ES-I3 (cell line): ENCODE results near the gene RFNG.

Experiments
- H3K36me3 ChIP-seq: 2 replicates; pipeline ENCODE4 v1.6.1; 2013; ENCODE audit warnings: mild to moderate bottlenecking, low read length, control low read depth, moderate library complexity; ENCODE audit not compliant: insufficient read depth
- H3K4me1 ChIP-seq: 2 replicates; pipeline ENCODE4 v1.6.1; 2013; ENCODE audit warnings: mild to moderate bottlenecking, control low read depth, low read length; ENCODE audit not compliant: insufficient read depth
- H3K9ac ChIP-seq: 2 replicates; pipeline ENCODE4 v1.6.1; 2013; ENCODE audit warnings: low read depth, mild to moderate bottlenecking, low read length, moderate library complexity
- H3K9me3 ChIP-seq: 2 replicates; pipeline ENCODE4 v1.6.1; 2013; ENCODE audit warnings: mild to moderate bottlenecking, low read length, moderate library complexity; ENCODE audit not compliant: control insufficient read depth, insufficient read depth

Gene RFNG

DNA sequence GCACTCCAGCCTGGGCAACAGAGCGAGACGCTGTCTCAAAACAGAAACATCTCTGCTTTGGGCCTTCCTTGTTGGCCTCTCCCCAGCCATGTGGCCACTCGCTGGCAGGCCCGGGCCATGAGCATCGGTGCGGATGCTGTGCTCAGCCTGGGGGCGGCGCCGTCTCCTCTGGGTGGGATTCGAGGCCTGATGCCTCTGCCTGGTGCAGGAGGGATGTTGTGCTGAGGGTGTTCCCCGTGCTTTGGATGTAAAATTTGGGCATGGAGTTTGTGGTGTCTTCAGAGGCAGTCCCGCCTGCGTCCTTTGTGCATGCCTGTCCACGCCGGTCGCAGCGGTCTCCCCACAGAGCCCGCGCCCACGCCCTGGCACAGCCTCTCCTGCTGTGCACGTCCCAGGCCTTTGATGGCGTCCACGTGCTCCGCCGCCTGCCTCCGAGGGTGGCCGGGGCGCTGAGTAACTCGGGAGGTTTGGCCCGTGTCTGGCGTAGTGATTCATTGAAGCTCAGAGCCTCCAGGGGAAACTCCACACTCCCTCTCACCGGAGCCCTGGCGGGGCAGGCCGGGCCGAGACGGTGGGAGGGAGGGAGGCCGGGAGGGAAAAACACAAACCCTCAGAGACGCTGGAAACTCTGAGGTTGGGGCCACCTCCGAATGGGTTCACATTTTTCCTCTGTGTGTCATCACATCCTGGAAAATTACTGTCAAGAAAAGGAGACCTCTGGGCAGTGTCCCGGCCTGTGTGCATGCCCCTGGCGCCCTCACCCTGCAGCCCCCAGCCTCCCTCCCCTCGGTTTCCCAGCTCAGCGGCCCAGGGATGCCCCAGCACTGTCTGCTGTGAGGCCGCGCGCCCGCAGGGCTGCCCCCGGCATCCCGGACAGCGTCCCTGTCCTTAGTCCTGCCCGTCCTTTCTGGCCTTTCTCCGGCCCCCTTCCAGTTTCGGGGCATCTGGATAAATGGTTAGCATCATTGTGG is 47.9 kb downstream of the RFNG start:
- H3K36me3 ChIP-seq, result no peaks in the 10 kb centered on the region
- H3K9ac ChIP-seq, result no peak overlapping the region
- no peaks in the 10 kb centered on the region for H3K9me3 ChIP-seq
- H3K4me1 ChIP-seq, result peaks cover 8% of the 10 kb centered on the region; the same call in 1 of the 2 replicates

DNA sequence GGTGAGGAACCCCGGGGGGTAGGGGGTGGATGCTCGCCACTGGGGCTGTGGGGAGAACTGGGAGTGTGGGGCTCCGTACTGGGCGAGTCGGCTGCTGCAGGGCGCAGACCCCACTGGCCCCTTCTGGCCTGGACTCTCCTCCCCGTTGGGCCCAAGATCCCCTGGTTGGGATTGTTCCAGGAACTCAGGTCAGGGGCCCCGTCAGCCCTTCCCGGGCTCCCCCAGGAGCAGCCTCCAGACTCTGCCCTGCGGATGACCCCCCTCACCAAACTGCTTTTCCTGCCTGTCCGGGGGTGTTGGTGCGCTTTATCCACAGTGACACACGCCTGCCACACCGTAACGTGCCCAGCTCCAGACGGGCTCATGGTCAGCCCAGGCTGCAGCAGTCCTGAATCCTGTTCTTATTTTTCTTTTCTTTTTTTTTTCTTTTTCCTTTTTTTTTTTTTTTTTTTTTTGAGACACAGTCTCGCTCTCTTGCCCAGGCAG is 50.0 kb downstream of the RFNG start:
- Histone ChIP-seq H3K36me3 (no peaks in the 10 kb centered on the region; the same call in 1 of the 2 replicates), H3K4me1 (peaks cover 8% of the 10 kb centered on the region; the same call in 1 of the 2 replicates), H3K9ac (no peak overlapping the region), H3K9me3 (no peaks in the 10 kb centered on the region)

DNA sequence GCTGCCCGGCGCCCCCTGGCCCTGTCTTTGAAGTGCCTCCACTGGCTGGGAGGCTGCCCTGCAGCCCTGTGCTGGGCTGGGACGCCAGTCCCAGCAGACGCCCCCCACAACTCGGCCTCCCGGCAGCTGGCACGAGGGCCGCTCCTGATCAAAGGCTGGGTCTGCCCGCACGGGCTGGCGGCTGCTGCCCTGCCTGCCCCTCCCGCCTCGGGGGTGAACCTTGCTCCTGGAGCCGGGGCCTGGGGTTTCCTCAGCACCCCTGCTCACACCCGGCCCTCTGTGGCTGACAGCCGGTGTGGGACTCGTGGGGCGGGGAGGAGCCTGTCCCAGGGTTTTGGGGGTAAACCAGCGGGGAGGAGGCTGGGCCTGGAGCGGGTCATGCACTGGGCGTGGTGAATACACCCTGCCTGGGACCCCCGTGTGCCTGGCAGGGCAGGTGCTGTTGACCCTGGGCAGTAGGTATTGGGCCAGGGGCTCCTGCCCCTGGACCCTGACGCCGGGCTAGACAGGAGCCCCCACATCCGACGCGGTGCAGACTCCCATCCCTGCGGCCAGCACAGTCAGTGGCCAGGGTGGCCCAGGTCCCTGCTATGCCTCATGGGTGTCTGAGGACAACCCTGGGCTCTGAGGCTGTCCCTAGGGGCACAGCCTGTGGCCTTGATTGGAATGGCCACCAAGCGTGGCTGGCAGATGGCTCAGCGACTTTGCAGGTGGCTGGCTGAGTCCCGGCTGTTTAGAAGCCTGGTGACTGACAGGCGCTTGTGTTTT is 50.6 kb downstream of the RFNG start:
- no peak overlapping the region for H3K9ac ChIP-seq
- no peaks in the 10 kb centered on the region; the same call in 1 of the 2 replicates for H3K36me3 ChIP-seq
- peaks cover 8% of the 10 kb centered on the region; the same call in 1 of the 2 replicates for H3K4me1 ChIP-seq
- H3K9me3 ChIP-seq, result no peaks in the 10 kb centered on the region

DNA sequence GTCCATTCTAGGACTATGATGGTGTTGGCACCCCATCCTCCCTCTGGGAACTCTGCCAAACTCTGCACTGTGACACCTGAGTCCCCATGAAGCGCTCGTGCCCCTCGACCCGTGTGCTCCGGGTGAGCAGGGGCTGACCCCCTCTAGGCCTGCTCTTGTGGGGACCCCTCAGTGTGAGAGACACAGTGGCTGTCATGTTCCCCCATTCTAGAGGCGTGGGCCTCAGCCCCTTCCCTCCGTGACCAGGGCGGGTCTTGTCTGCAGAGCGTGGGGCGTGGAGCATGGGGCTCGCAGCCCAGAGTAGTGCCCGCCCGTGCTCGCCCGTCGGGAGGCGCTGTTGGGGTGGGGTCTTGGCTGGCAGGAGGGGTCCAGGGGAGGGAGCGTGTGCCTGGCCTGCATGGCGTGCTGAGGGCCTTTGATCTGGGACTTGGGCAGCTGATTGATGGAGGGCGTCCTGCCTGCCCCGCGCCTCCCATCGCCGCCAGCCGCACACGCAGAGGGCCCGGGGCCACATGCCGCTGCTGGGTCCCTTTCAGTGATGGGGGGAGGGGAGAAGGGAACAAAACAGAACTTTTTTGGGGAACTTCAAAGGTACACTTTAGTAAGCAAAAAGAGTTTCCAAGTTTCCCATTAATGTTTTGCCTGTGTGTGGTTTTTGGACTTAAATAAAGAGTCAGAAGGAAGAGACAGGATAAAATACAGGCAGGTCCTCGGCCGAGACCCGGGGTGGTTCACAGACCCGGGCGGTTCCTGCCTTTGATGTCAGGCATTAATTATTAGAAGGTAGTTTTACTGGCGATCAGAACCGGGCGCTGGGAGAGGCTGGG is 51.4 kb downstream of the RFNG start:
- H3K9me3 ChIP-seq, result no peaks in the 10 kb centered on the region
- H3K36me3 ChIP-seq, result no peaks in the 10 kb centered on the region; the same call in 1 of the 2 replicates
- no peak overlapping the region for H3K9ac ChIP-seq
- H3K4me1 ChIP-seq, result peaks cover 8% of the 10 kb centered on the region; the same call in 1 of the 2 replicates

DNA sequence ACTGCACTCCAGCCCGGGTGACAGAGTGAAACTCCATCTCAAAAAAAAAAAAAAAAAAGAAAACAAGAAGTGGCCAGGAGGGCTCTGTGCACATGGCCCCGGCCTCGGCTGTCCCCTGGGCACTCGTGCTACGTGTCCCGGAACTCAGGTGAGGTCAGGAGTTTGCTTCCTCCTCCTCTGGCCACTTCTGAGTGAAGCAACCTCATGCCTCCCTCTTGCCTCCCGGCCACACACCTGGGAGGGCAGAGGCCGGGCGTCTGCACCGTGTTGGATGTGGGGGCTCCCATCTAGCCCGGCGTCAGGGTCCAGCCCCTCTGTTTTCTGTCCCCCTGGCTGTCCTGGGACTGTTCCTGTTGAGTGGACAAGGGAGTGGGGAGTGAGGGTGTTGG is 52.0 kb downstream of the RFNG start:
- no peak overlapping the region for H3K9ac ChIP-seq
- H3K9me3 ChIP-seq, result no peaks in the 10 kb centered on the region
- H3K36me3 ChIP-seq, result no peaks in the 10 kb centered on the region; the same call in 1 of the 2 replicates
- peaks cover 8% of the 10 kb centered on the region; the same call in 1 of the 2 replicates for H3K4me1 ChIP-seq

GRCh38 chr17:81998691-81999438 is 52.7 kb downstream of the RFNG start:
- no peak overlapping the region for H3K9ac ChIP-seq
- H3K4me1 ChIP-seq, result peaks cover 9% of the 10 kb centered on the region; the same call in 1 of the 2 replicates
- no peaks in the 10 kb centered on the region for H3K9me3 ChIP-seq
- no peaks in the 10 kb centered on the region; the same call in 1 of the 2 replicates for H3K36me3 ChIP-seq

DNA sequence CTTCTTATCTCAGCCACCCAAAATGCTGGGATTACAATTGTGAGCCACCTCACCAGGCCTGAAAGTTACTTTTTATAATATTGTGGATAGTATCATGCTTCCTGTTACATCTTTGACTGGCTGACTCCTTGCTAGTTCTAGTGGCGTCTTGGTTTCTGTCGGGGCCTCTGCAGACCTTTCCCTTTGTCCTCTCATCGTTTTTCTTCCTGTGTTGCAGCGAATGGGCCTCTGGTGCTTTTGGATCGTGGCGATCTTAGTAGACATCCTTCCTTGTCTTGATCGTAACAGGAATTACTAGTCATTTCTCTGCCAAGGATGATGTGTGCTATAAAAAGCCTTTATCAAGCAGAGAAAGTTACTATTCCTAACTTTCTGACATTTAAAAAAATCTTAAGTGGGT is 53.4 kb downstream of the RFNG start:
- Histone ChIP-seq H3K36me3 (no peaks in the 10 kb centered on the region; the same call in 1 of the 2 replicates), H3K4me1 (peaks cover 10% of the 10 kb centered on the region; the same call in 1 of the 2 replicates)

More for the DNA sequence above, 53.4 kb downstream of the RFNG start:
- Histone ChIP-seq H3K9me3 (no peaks in the 10 kb centered on the region), H3K9ac (no peak overlapping the region)
